Dedifferentiated amniotic fluid mesenchymal stem cell (primary cell): ENCODE measurements around the gene BEST1.

Experiments
- DNase-seq: peaks from one replicate; pipeline ENCODE4 v3.0.0-alpha.2; 2016; ENCODE audit errors: extremely low spot score

Gene BEST1

GRCh38 chr11:61916737-61917333 lies 33.3 kb upstream of the BEST1 start:
- no peak for DNase-seq

- peak; percentile 35 for DNase-seq
Observed at GRCh38 chr11:61917334-61918109, 32.6 kb upstream of the BEST1 start, which contains the start of gene RAB3IL1. Gene RAB3IL1, minus strand, starts transcription at chr11:61917566. Its CDS starts 199 bp downstream, at chr11:61917367.

- no peak for DNase-seq
Observed at GRCh38 chr11:61918251-61918937, 31.8 kb upstream of the BEST1 start.

GRCh38 chr11:61918938-61919704 lies 31.0 kb upstream of the BEST1 start:
- DNase-seq, result no peak

GRCh38 chr11:61919705-61920631 lies 30.2 kb upstream of the BEST1 start:
- DNase-seq, result no peak

GRCh38 chr11:61921446-61921845 lies 28.7 kb upstream of the BEST1 start:
- DNase-seq, result no peak

GRCh38 chr11:61922539-61922938 lies 27.6 kb upstream of the BEST1 start:
- DNase-seq, result peak; percentile 69

GRCh38 chr11:61923166-61924063 lies 26.7 kb upstream of the BEST1 start:
- DNase-seq, result peak; percentile 74

GRCh38 chr11:61924064-61924455 lies 26.1 kb upstream of the BEST1 start:
- no peak for DNase-seq

GRCh38 chr11:61925736-61926135 lies 24.4 kb upstream of the BEST1 start:
- DNase-seq, result no peak

- no peak for DNase-seq
Observed at GRCh38 chr11:61926235-61926634, 23.9 kb upstream of the BEST1 start.

- no peak for DNase-seq
Observed at GRCh38 chr11:61927501-61927900, 22.6 kb upstream of the BEST1 start.

GRCh38 chr11:61928606-61929005 lies 21.5 kb upstream of the BEST1 start:
- no peak for DNase-seq

GRCh38 chr11:61930933-61931332 lies 19.2 kb upstream of the BEST1 start:
- DNase-seq, result no peak

- no peak for DNase-seq
Observed at GRCh38 chr11:61935861-61936260, 14.3 kb upstream of the BEST1 start.

GRCh38 chr11:61940466-61940865 lies 9.7 kb upstream of the BEST1 start:
- DNase-seq, result no peak

GRCh38 chr11:61945191-61945590 lies 5.0 kb upstream of the BEST1 start:
- DNase-seq, result no peak

- DNase-seq, result no peak
Observed at GRCh38 chr11:61946894-61947293, 3.3 kb upstream of the BEST1 start.

GRCh38 chr11:61947486-61948210 lies 2.5 kb upstream of the BEST1 start:
- peak; percentile 90 for DNase-seq
